ENCODE results near the gene FADS6.

Gene FADS6

DNA sequence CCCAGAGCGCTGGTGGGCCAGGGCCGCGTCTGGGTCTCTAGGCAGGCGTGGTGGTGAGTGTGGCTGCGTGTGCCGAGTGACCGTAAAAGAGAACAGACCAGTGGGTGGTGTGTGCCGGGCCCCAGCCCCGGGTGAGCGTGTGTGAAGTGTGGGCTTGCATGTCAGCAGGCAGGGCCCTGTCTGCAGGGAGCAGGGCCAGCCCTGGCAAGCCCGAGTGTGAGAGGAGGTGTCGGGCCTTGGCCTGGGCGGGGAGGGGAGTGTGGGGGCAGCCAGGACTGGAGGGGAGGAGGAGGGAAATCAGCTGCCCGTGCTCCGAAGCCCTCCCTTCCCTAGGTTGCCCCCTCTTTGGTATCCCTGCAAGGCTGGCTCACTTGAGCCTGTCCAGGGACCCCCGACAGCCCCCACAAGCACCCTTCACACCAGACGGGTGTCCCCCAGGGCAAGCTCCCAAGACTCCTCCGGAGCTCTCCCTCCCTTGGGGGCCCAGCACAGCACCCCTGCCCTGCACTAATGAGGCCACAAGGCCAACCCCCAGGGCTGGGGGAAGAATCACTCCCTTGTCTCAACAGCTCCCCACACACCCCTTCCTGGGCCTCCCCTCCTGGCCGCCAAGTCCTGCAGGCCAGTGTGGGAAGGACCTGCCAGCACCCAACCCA is 27.7 kb upstream of the FADS6 start:
- no peak overlapping the region for H3K27ac ChIP-seq (replicated peaks; ENCODE audit: low read length)
- peak overlapping the region; percentile 73 for H3K23ac ChIP-seq (ENCODE audit: low read depth, low read length, poor library complexity)
- H3K9ac ChIP-seq (ENCODE audit: low read depth, low read length, poor library complexity) = peak overlapping the region; percentile 60
- no peak overlapping the region for H3K4me3 ChIP-seq (ENCODE audit: low read length in 2 of 2)
- H4K8ac ChIP-seq (ENCODE audit: low read depth, low read length) = no peak overlapping the region
- peak overlapping the region; percentile 96 for H2AK5ac ChIP-seq (ENCODE audit: low read depth, low read length)
- peak overlapping the region; percentile 73 for H2BK12ac ChIP-seq (ENCODE audit: low read length)
- H4K91ac ChIP-seq (ENCODE audit: low read depth, low read length, poor library complexity) = no peak overlapping the region
- no peak for DNase-seq (ENCODE audit: low spot score)
- no CpG with 5 or more reads among the region's 19 CpGs for WGBS, 2 donors (ENCODE audit: extremely low coverage in 2 of 2, insufficient read length in 2 of 2, insufficient replicate concordance in 1 of 2)
- H2BK5ac ChIP-seq (ENCODE audit: low read length) = peak overlapping the region; percentile 87
- no peak overlapping the region for H3K14ac ChIP-seq (ENCODE audit: low read length)
- H3K9me3 ChIP-seq (replicated peaks in 1 of 2; ENCODE audit: control insufficient read depth in 2 of 2, insufficient read depth in 1 of 2, low read depth in 1 of 2, low read length in 2 of 2) = peaks cover 3% of the 10 kb centered on the region in 2 donors
- peaks cover 10 to 15% of the 10 kb centered on the region in 2 donors for H3K4me1 ChIP-seq (ENCODE audit: control insufficient read depth in 2 of 2, insufficient read depth in 1 of 2, low read depth in 1 of 2, low read length in 2 of 2)
- peak overlapping the region; percentile 81 for H2AFZ ChIP-seq (ENCODE audit: low read length)
- H3K4ac ChIP-seq (ENCODE audit: low read length) = peak overlapping the region; percentile 84
- H3K79me1 ChIP-seq (ENCODE audit: low read depth, low read length) = peaks cover 6% of the 10 kb centered on the region
- peak overlapping the region; percentile 47 for H2BK120ac ChIP-seq (ENCODE audit: low read depth, low read length)
- H3K36me3 ChIP-seq (replicated peaks in 1 of 2; ENCODE audit: control insufficient read depth in 2 of 2, insufficient read depth in 2 of 2, low read length in 2 of 2) = no peaks in the 10 kb centered on the region
- H2BK15ac ChIP-seq (ENCODE audit: low read length) = peak overlapping the region; percentile 89
- peak overlapping the region; percentile 91 for H3K18ac ChIP-seq (ENCODE audit: low read length)
- no peak overlapping the region for H3K4me2 ChIP-seq (ENCODE audit: insufficient read depth, low read length, poor library complexity, severe bottlenecking)
- peaks cover 22 to 73% (median 45%) of the 10 kb centered on the region in 3 experiments for H3K27me3 ChIP-seq (ENCODE audit: control insufficient read depth in 3 of 3, insufficient read depth in 3 of 3, low read depth in 1 of 3, low read length in 3 of 3)

DNA sequence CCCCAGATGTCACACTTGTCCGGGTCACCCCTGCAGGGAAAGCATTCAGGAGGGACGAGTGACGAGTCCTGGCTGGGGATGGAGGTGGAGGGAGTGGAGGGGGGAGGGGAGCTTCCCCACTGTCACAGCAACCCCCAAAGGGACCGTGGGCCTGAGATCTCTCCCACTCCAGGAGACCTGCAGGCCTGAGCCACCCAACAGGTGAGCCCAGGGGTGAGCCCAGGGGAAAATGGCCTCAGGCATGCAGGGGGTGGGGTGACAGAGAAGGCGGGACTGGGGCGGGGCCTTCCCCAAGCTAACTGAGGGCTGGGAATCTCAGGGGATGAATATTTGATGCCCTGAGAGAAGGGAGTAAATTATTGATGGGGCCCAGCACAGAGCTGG is 27.2 kb upstream of the FADS6 start:
- H4K91ac ChIP-seq (ENCODE audit: low read depth, low read length, poor library complexity) = no peak overlapping the region
- no peak overlapping the region for H3K4me2 ChIP-seq (ENCODE audit: insufficient read depth, low read length, poor library complexity, severe bottlenecking)
- H2BK5ac ChIP-seq (ENCODE audit: low read length) = no peak overlapping the region
- peak overlapping the region; percentile 80 for H3K23ac ChIP-seq (ENCODE audit: low read depth, low read length, poor library complexity)
- H3K79me1 ChIP-seq (ENCODE audit: low read depth, low read length) = peaks cover 6% of the 10 kb centered on the region
- H2BK15ac ChIP-seq (ENCODE audit: low read length) = peak overlapping the region; percentile 85
- peaks cover 19 to 68% (median 39%) of the 10 kb centered on the region in 3 experiments for H3K27me3 ChIP-seq (ENCODE audit: control insufficient read depth in 3 of 3, insufficient read depth in 3 of 3, low read depth in 1 of 3, low read length in 3 of 3)
- peak overlapping the region; percentile 89 for H3K14ac ChIP-seq (ENCODE audit: low read length)
- peak overlapping the region; percentile 81 for H2AFZ ChIP-seq (ENCODE audit: low read length)
- peak overlapping the region; percentile 81 for H3K9ac ChIP-seq (ENCODE audit: low read depth, low read length, poor library complexity)
- H3K36me3 ChIP-seq (replicated peaks in 1 of 2; ENCODE audit: control insufficient read depth in 2 of 2, insufficient read depth in 2 of 2, low read length in 2 of 2) = no peaks in the 10 kb centered on the region
- peaks cover 3% of the 10 kb centered on the region in 2 donors for H3K9me3 ChIP-seq (replicated peaks in 1 of 2; ENCODE audit: control insufficient read depth in 2 of 2, insufficient read depth in 1 of 2, low read depth in 1 of 2, low read length in 2 of 2)
- H3K18ac ChIP-seq (ENCODE audit: low read length) = peak overlapping the region; percentile 91
- no peak overlapping the region for H2BK120ac ChIP-seq (ENCODE audit: low read depth, low read length)
- peak overlapping the region; percentile 96 for H2AK5ac ChIP-seq (ENCODE audit: low read depth, low read length)
- no CpG with 5 or more reads among the region's 6 CpGs for WGBS, 2 donors (ENCODE audit: extremely low coverage in 2 of 2, insufficient read length in 2 of 2, insufficient replicate concordance in 1 of 2)
- H3K4me3 ChIP-seq (ENCODE audit: low read length in 2 of 2) = no peak overlapping the region
- DNase-seq (ENCODE audit: low spot score) = no peak
- no peak overlapping the region for H4K8ac ChIP-seq (ENCODE audit: low read depth, low read length)
- no peak overlapping the region for H3K27ac ChIP-seq (replicated peaks; ENCODE audit: low read length)
- no peak overlapping the region for H3K4ac ChIP-seq (ENCODE audit: low read length)
- H2BK12ac ChIP-seq (ENCODE audit: low read length) = no peak overlapping the region
- peaks cover 10 to 15% of the 10 kb centered on the region in 2 donors for H3K4me1 ChIP-seq (ENCODE audit: control insufficient read depth in 2 of 2, insufficient read depth in 1 of 2, low read depth in 1 of 2, low read length in 2 of 2)

DNA sequence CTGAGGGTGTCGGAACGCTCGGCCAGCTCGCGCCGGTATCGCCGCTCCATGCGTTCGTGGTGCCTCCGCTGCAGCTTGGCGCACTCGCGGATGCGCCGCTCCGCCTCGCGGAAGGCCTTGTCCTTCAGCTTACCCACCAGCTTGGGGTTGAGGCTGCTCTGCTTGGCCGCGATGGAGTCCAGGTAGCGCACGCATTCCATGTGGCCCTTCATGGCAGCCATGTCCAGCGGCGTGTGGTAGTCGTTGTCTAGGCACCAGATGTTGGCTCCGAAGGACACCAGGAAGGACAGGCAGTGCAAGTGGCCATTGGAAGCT is 26.8 kb upstream of the FADS6 start:
- H3K4me3 ChIP-seq (ENCODE audit: low read length in 2 of 2) = no peak overlapping the region

DNA sequence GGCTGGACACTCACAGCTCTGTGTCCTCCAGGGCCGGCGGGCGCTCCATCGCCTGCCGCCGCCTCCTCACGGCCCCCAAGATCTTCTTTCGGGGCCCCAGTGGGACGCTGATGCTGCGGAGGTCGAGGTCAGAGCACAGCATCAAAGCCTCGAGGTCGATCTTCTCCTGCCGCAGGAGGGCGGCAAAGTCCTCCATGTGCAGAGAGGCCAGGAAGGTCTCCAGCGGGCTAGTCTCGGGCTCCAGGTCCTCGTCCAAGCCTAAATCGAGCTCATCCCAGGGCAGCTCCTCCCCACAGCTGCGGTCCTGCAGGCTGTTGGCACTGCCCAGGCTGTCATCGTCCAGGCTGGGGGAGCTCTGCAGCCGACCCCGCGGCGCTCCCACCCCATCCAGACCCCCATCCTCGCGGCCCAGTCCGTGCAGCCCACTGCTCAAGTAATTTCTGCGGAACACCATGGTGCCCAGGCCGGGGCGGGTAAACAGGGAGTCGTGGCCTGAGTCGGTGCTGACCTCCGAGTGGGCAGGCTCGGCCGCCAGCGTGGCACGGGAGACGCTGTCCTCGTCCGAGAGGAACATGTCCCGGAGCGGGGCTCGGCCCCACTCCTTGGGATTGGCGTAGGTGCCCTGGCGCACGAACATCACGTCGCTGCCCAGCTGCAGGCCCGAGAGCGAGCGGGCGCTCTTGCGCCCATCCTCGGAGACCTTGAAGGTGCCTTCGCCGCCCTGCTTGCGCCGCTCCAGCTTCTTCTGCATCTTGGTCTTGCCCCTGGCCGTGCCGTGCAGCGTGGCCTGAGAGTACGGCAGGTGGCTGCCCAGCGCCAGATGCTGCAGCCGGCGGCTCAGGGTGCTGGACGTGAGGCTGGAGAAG is 26.2 kb upstream of the FADS6 start:
- Histone ChIP-seq H3K4me1 (ENCODE audit: control insufficient read depth in 2 of 2, insufficient read depth in 1 of 2, low read depth in 1 of 2, low read length in 2 of 2) (peaks cover 10 to 15% of the 10 kb centered on the region in 2 donors), H2BK5ac (ENCODE audit: low read length) (no peak overlapping the region), H3K23ac (ENCODE audit: low read depth, low read length, poor library complexity) (peak overlapping the region; percentile 80), H3K27ac (replicated peaks; ENCODE audit: low read length) (no peak overlapping the region), H4K8ac (ENCODE audit: low read depth, low read length) (no peak overlapping the region), H3K9ac (ENCODE audit: low read depth, low read length, poor library complexity) (peak overlapping the region; percentile 81), H2BK12ac (ENCODE audit: low read length) (no peak overlapping the region), H2AFZ (ENCODE audit: low read length) (no peak overlapping the region), H4K91ac (ENCODE audit: low read depth, low read length, poor library complexity) (no peak overlapping the region), H2BK120ac (ENCODE audit: low read depth, low read length) (no peak overlapping the region), H3K14ac (ENCODE audit: low read length) (peak overlapping the region; percentile 89), H2BK15ac (ENCODE audit: low read length) (peak overlapping the region; percentile 75), H3K4me3 (ENCODE audit: low read length in 2 of 2) (no peak overlapping the region), H3K4me2 (ENCODE audit: insufficient read depth, low read length, poor library complexity, severe bottlenecking) (no peak overlapping the region), H3K4ac (ENCODE audit: low read length) (no peak overlapping the region), H2AK5ac (ENCODE audit: low read depth, low read length) (peak overlapping the region; percentile 96), H3K18ac (ENCODE audit: low read length) (peak overlapping the region; percentile 59), H3K9me3 (replicated peaks in 1 of 2; ENCODE audit: control insufficient read depth in 2 of 2, insufficient read depth in 1 of 2, low read depth in 1 of 2, low read length in 2 of 2) (peaks cover 0 to 3% of the 10 kb centered on the region in 2 donors), H3K27me3 (ENCODE audit: control insufficient read depth in 3 of 3, insufficient read depth in 3 of 3, low read depth in 1 of 3, low read length in 3 of 3) (peaks cover 10 to 58% (median 30%) of the 10 kb centered on the region in 3 experiments), H3K36me3 (replicated peaks in 1 of 2; ENCODE audit: control insufficient read depth in 2 of 2, insufficient read depth in 2 of 2, low read length in 2 of 2) (no peaks in the 10 kb centered on the region), H3K79me1 (ENCODE audit: low read depth, low read length) (peaks cover 6% of the 10 kb centered on the region)
- no CpG with 5 or more reads among the region's 67 CpGs for WGBS, 2 donors (ENCODE audit: extremely low coverage in 2 of 2, insufficient read length in 2 of 2, insufficient replicate concordance in 1 of 2)
- DNase-seq (ENCODE audit: low spot score) = no peak

More for the DNA sequence above, 26.8 kb upstream of the FADS6 start:
- Histone ChIP-seq H3K79me1 (ENCODE audit: low read depth, low read length) (peaks cover 6% of the 10 kb centered on the region), H3K23ac (ENCODE audit: low read depth, low read length, poor library complexity) (peak overlapping the region; percentile 80), H3K4ac (ENCODE audit: low read length) (no peak overlapping the region), H3K14ac (ENCODE audit: low read length) (peak overlapping the region; percentile 89), H3K27me3 (ENCODE audit: control insufficient read depth in 3 of 3, insufficient read depth in 3 of 3, low read depth in 1 of 3, low read length in 3 of 3) (peaks cover 16 to 64% (median 36%) of the 10 kb centered on the region in 3 experiments), H2BK12ac (ENCODE audit: low read length) (no peak overlapping the region), H3K9ac (ENCODE audit: low read depth, low read length, poor library complexity) (peak overlapping the region; percentile 81), H2AK5ac (ENCODE audit: low read depth, low read length) (peak overlapping the region; percentile 96), H3K9me3 (replicated peaks in 1 of 2; ENCODE audit: control insufficient read depth in 2 of 2, insufficient read depth in 1 of 2, low read depth in 1 of 2, low read length in 2 of 2) (peaks cover 3% of the 10 kb centered on the region in 2 donors), H3K27ac (replicated peaks; ENCODE audit: low read length) (no peak overlapping the region), H2BK15ac (ENCODE audit: low read length) (peak overlapping the region; percentile 85), H3K4me2 (ENCODE audit: insufficient read depth, low read length, poor library complexity, severe bottlenecking) (no peak overlapping the region), H2BK120ac (ENCODE audit: low read depth, low read length) (no peak overlapping the region), H3K36me3 (replicated peaks in 1 of 2; ENCODE audit: control insufficient read depth in 2 of 2, insufficient read depth in 2 of 2, low read length in 2 of 2) (no peaks in the 10 kb centered on the region), H2BK5ac (ENCODE audit: low read length) (no peak overlapping the region), H2AFZ (ENCODE audit: low read length) (no peak overlapping the region), H3K4me1 (ENCODE audit: control insufficient read depth in 2 of 2, insufficient read depth in 1 of 2, low read depth in 1 of 2, low read length in 2 of 2) (peaks cover 10 to 15% of the 10 kb centered on the region in 2 donors), H3K18ac (ENCODE audit: low read length) (peak overlapping the region; percentile 59), H4K91ac (ENCODE audit: low read depth, low read length, poor library complexity) (no peak overlapping the region), H4K8ac (ENCODE audit: low read depth, low read length) (peak overlapping the region; percentile 65)
- DNase-seq (ENCODE audit: low spot score) = no peak
- no CpG with 5 or more reads among the region's 27 CpGs for WGBS, 2 donors (ENCODE audit: extremely low coverage in 2 of 2, insufficient read length in 2 of 2, insufficient replicate concordance in 1 of 2)

Data from neuronal stem cell (in vitro differentiated cells).